ENCODE results near the gene BECN2. TPM values are rescaled to one million over a fixed set of nuclear protein-coding genes. Genes with fewer than 3 reads are reported as not detected.

Gene BECN2
- total RNA-seq, 6 experiments from 2014 or later, result not detected

- DNase-seq, result no peak
- Histone ChIP-seq H3K36me3 (no peaks in the 10 kb centered on the region), H3K9me3 (no peaks in the 10 kb centered on the region), H3K27ac (no peak overlapping the region), H3K27me3 (no peaks in the 10 kb centered on the region), H3K4me3 (no peak overlapping the region), H3K4me1 (no peaks in the 10 kb centered on the region)
- no peak for ATAC-seq
- no peak for TF ChIP-seq CTCF (IDR thresholded peaks at IDR 0.05)
- TF ChIP-seq POLR2A (IDR thresholded peaks at IDR 0.05), result no peak
- 28% methylated on average over 10 of the region's 12 CpGs for WGBS (ENCODE audit: insufficient coverage, low coverage, low lambda C conversion rate, missing lambda C conversion rate)
- intact Hi-C loops (cut with DNase I), result no loop called here
These were observed 23.2 kb upstream of the BECN2 start for GRCh38 chr1:241934201-241934848.

GRCh38 chr1:241934866-241935265, 22.7 kb upstream of the BECN2 start:
- H3K4me1 ChIP-seq, result no peaks in the 10 kb centered on the region
- no peak overlapping the region for H3K27ac ChIP-seq
- no peak for ATAC-seq
- no peak for DNase-seq
- 42% methylated on average over 6 of the region's 7 CpGs for WGBS (ENCODE audit: insufficient coverage, low coverage, low lambda C conversion rate, missing lambda C conversion rate)
- H3K36me3 ChIP-seq, result no peaks in the 10 kb centered on the region
- H3K27me3 ChIP-seq, result no peaks in the 10 kb centered on the region
- H3K9me3 ChIP-seq, result no peaks in the 10 kb centered on the region
- no peak for TF ChIP-seq CTCF (IDR thresholded peaks at IDR 0.05)
- TF ChIP-seq POLR2A (IDR thresholded peaks at IDR 0.05), result no peak
- intact Hi-C loops (cut with DNase I), result no loop called here
- no peak overlapping the region for H3K4me3 ChIP-seq

GRCh38 chr1:241939798-241940197, 17.8 kb upstream of the BECN2 start:
- TF ChIP-seq POLR2A (IDR thresholded peaks at IDR 0.05) (no peak), CTCF (IDR thresholded peaks at IDR 0.05) (no peak)
- DNase-seq (no peak), ATAC-seq (no peak)
- Histone ChIP-seq H3K9me3 (no peaks in the 10 kb centered on the region), H3K4me1 (no peaks in the 10 kb centered on the region), H3K27me3 (no peaks in the 10 kb centered on the region), H3K27ac (no peak overlapping the region), H3K4me3 (no peak overlapping the region), H3K36me3 (no peaks in the 10 kb centered on the region)
- WGBS (ENCODE audit: insufficient coverage, low coverage, low lambda C conversion rate, missing lambda C conversion rate), result 64% methylated on average over 1 of the region's 1 CpG
- intact Hi-C loops (cut with DNase I), result no loop called here

- Histone ChIP-seq H3K4me1 (no peaks in the 10 kb centered on the region), H3K4me3 (no peak overlapping the region), H3K9me3 (no peaks in the 10 kb centered on the region), H3K36me3 (no peaks in the 10 kb centered on the region), H3K27ac (no peak overlapping the region), H3K27me3 (no peaks in the 10 kb centered on the region)
- WGBS (ENCODE audit: insufficient coverage, low coverage, low lambda C conversion rate, missing lambda C conversion rate), result 55% methylated on average over 4 of the region's 4 CpGs
- no peak for ATAC-seq
- no peak for DNase-seq
- intact Hi-C loops (cut with DNase I), result no loop called here
- TF ChIP-seq POLR2A (IDR thresholded peaks at IDR 0.05) (no peak), CTCF (IDR thresholded peaks at IDR 0.05) (no peak)
These were observed 14.8 kb upstream of the BECN2 start for GRCh38 chr1:241942738-241943137.

- no peak overlapping the region for H3K4me3 ChIP-seq
- DNase-seq (no peak), ATAC-seq (no peak)
- H3K4me1 ChIP-seq, result no peaks in the 10 kb centered on the region
- no peaks in the 10 kb centered on the region for H3K9me3 ChIP-seq
- intact Hi-C loops (cut with DNase I), result no loop called here
- H3K36me3 ChIP-seq, result no peaks in the 10 kb centered on the region
- H3K27ac ChIP-seq, result no peak overlapping the region
- 67% methylated on average over 5 of the region's 5 CpGs for WGBS (ENCODE audit: insufficient coverage, low coverage, low lambda C conversion rate, missing lambda C conversion rate)
- no peak for TF ChIP-seq CTCF (IDR thresholded peaks at IDR 0.05)
- no peak for TF ChIP-seq POLR2A (IDR thresholded peaks at IDR 0.05)
- H3K27me3 ChIP-seq, result no peaks in the 10 kb centered on the region
These were observed 13.3 kb upstream of the BECN2 start for GRCh38 chr1:241944300-241944699.

All from right lobe of liver (tissue), 6 donors.